Progenitor cell of endocrine pancreas (in vitro differentiated cells): Measurements from ENCODE around the gene HSPB6. TPM values are rescaled to one million over a fixed set of nuclear protein-coding genes. Genes with fewer than 3 reads are reported as not detected.

Source experiments
- DNase-seq: peaks from one replicate; pipeline ENCODE4 v3.0.0; 2021; ENCODE audit warnings: low spot score; ENCODE audit not compliant: unreplicated experiment
- H3K27ac Mint-ChIP-seq: 2 replicates; pipeline ENCODE4 v1.8.0; 2021; ENCODE audit warnings: mild to moderate bottlenecking, moderate library complexity, mixed read lengths
- H3K27me3 Mint-ChIP-seq: 2 replicates; pipeline ENCODE4 v1.8.0; 2021; ENCODE audit warnings: mixed read lengths
- H3K36me3 Mint-ChIP-seq: 2 replicates; pipeline ENCODE4 v1.8.0; 2022; ENCODE audit warnings: mixed read lengths; ENCODE audit not compliant: insufficient read depth
- H3K4me1 Mint-ChIP-seq: 2 replicates; pipeline ENCODE4 v1.8.0; 2021; ENCODE audit warnings: low read depth, mixed read lengths
- H3K4me3 Mint-ChIP-seq: 2 replicates; pipeline ENCODE4 v1.8.0; 2021; ENCODE audit warnings: low read depth, mild to moderate bottlenecking, moderate library complexity, mixed read lengths
- H3K9me3 Mint-ChIP-seq: 2 replicates; pipeline ENCODE4 v1.8.0; 2021; ENCODE audit warnings: low read depth, mixed read lengths
- total RNA-seq: library from RNA; stranded (reverse); gene quantifications from 2 replicates; pipeline ENCODE4 v1.2.1, GENCODE V29; 2021
- TF ChIP-seq, protein P1 (sequence below): fragments of 200-600 bp; sonication (generic); IDR thresholded peaks from one replicate; pipeline ENCODE4 v1.5.0; 2021; ENCODE audit warnings: antibody characterized with exemption, mild to moderate bottlenecking; ENCODE audit not compliant: unreplicated experiment

HSPB6 gene
- total RNA-seq, 1 donor from 2014 or later = not detected

DNA sequence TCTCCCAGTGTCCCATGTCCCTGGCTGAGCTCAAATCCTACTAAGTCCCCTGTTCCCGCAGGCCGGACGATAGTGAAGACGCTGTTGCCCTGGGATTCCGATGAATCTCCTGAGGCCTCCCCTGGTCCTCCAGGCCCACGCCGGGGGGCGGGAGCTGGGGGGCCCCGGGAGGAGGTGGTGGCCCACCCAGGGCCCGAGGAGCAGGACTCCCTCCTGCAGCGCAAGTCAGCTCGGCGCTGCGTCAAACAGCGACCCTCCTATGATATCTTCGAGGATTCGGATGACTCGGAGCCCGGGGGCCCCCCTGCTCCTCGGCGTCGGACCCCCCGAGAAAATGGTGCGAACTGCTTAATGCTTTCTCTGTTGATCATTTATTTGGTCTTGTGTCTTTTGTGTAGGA lies 33.2 kb downstream of the HSPB6 start:
- Mint-ChIP-seq H3K27me3 (no peaks in the 10 kb centered on the region), H3K36me3 (peaks cover 20% of the 10 kb centered on the region), H3K9me3 (no peaks in the 10 kb centered on the region), H3K4me3 (no peak overlapping the region), H3K27ac (no peak overlapping the region), H3K4me1 (peaks cover 7% of the 10 kb centered on the region)
- DNase-seq = no peak
- TF ChIP-seq, protein P1, sequence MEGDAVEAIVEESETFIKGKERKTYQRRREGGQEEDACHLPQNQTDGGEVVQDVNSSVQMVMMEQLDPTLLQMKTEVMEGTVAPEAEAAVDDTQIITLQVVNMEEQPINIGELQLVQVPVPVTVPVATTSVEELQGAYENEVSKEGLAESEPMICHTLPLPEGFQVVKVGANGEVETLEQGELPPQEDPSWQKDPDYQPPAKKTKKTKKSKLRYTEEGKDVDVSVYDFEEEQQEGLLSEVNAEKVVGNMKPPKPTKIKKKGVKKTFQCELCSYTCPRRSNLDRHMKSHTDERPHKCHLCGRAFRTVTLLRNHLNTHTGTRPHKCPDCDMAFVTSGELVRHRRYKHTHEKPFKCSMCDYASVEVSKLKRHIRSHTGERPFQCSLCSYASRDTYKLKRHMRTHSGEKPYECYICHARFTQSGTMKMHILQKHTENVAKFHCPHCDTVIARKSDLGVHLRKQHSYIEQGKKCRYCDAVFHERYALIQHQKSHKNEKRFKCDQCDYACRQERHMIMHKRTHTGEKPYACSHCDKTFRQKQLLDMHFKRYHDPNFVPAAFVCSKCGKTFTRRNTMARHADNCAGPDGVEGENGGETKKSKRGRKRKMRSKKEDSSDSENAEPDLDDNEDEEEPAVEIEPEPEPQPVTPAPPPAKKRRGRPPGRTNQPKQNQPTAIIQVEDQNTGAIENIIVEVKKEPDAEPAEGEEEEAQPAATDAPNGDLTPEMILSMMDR = no peak

DNA sequence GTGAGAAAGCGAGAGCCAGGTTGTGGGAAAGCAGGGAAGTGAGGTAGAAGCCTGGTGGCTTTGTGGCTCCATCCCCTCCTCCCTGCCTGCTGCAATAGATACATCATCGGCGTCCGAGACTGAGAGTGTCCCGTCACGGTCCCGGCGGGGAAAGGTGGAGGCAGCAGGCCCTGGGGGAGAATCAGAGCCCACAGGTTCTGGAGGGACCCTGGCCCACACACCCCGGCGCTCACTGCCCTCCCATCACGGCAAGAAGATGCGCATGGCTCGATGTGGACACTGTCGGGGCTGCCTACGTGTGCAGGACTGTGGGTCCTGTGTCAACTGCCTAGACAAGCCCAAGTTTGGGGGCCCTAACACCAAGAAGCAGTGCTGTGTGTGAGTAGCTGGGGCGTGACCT lies 33.9 kb downstream of the HSPB6 start:
- TF ChIP-seq, protein P1 = no peak
- Mint-ChIP-seq H3K36me3 (peaks cover 20% of the 10 kb centered on the region), H3K27ac (no peak overlapping the region), H3K27me3 (no peaks in the 10 kb centered on the region), H3K4me1 (peaks cover 7% of the 10 kb centered on the region), H3K4me3 (no peak overlapping the region), H3K9me3 (no peaks in the 10 kb centered on the region)
- no peak for DNase-seq

DNA sequence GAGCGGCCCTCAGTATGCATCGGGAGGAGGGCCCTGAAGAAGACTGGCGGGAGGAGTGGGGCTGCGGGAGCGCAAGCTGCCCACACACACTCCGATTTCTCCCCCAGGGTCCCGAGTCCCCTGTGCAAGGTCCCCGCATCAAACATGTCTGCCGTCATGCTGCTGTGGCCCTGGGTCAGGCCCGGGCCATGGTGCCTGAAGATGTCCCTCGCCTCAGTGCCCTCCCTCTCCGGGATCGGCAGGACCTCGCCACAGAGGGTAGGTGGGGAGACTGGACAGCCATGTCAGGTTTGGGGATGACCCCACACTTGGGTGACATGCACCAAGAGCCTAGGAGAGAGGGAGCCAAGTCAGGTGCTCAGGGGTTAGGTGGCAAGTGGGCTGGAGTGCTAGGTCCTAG lies 34.4 kb downstream of the HSPB6 start:
- no peak overlapping the region for H3K27ac Mint-ChIP-seq

DNA sequence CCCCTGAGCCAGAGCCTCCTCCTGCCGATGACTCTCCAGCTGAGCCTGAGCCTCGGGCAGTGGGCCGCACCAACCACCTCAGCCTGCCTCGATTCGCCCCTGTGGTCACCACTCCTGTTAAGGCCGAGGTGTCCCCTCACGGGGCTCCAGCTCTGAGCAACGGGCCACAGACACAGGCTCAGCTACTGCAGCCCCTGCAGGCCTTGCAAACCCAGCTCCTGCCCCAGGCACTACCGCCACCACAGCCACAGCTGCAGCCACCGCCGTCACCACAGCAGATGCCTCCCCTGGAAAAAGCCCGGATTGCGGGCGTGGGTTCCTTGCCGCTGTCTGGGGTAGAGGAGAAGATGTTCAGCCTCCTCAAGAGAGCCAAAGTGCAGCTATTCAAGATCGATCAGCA lies 35.5 kb downstream of the HSPB6 start:
- no peak overlapping the region for H3K27ac Mint-ChIP-seq
- TF ChIP-seq, protein P1 = no peak
- H3K36me3 Mint-ChIP-seq = peaks cover 17% of the 10 kb centered on the region
- no peaks in the 10 kb centered on the region for H3K9me3 Mint-ChIP-seq
- DNase-seq = no peak
- no peak overlapping the region for H3K4me3 Mint-ChIP-seq
- H3K4me1 Mint-ChIP-seq = peaks cover 9% of the 10 kb centered on the region
- no peaks in the 10 kb centered on the region for H3K27me3 Mint-ChIP-seq

More for the DNA sequence above, 34.4 kb downstream of the HSPB6 start:
- H3K27me3 Mint-ChIP-seq = no peaks in the 10 kb centered on the region
- no peak for DNase-seq
- H3K9me3 Mint-ChIP-seq = no peaks in the 10 kb centered on the region
- H3K36me3 Mint-ChIP-seq = peaks cover 20% of the 10 kb centered on the region
- TF ChIP-seq, protein P1 = no peak
- H3K4me3 Mint-ChIP-seq = no peak overlapping the region
- peaks cover 7% of the 10 kb centered on the region for H3K4me1 Mint-ChIP-seq

DNA sequence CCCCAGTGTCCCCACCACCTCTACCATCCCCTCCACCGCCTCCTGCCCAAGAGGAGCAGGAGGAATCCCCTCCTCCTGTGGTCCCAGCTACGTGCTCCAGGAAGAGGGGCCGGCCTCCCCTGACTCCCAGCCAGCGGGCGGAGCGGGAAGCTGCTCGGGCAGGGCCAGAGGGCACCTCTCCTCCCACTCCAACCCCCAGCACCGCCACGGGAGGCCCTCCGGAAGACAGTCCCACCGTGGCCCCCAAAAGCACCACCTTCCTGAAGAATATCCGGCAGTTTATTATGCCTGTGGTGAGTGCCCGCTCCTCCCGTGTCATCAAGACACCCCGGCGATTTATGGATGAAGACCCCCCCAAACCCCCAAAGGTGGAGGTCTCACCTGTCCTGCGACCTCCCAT lies 36.2 kb downstream of the HSPB6 start:
- no peaks in the 10 kb centered on the region for H3K9me3 Mint-ChIP-seq
- no peaks in the 10 kb centered on the region for H3K27me3 Mint-ChIP-seq
- H3K27ac Mint-ChIP-seq = no peak overlapping the region
- peaks cover 15% of the 10 kb centered on the region for H3K4me1 Mint-ChIP-seq
- H3K36me3 Mint-ChIP-seq = peaks cover 14% of the 10 kb centered on the region
- TF ChIP-seq, protein P1 = no peak
- no peak overlapping the region for H3K4me3 Mint-ChIP-seq
- DNase-seq = no peak

DNA sequence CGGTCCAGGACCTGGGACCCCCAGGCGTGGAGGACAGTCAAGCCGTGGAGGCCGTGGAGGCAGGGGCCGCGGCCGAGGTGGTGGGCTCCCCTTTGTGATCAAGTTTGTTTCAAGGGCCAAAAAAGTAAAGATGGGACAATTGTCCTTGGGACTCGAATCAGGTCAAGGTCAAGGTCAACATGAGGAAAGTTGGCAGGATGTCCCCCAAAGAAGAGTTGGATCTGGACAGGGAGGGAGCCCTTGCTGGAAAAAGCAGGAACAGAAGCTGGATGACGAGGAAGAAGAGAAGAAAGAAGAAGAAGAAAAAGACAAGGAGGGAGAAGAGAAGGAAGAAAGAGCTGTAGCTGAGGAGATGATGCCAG lies 36.7 kb downstream of the HSPB6 start:
- H3K36me3 Mint-ChIP-seq = peaks cover 14% of the 10 kb centered on the region
- H3K27ac Mint-ChIP-seq = no peak overlapping the region
- TF ChIP-seq, protein P1 = no peak
- H3K9me3 Mint-ChIP-seq = no peaks in the 10 kb centered on the region
- no peak overlapping the region for H3K4me3 Mint-ChIP-seq
- H3K27me3 Mint-ChIP-seq = no peaks in the 10 kb centered on the region
- no peak for DNase-seq
- peaks cover 16% of the 10 kb centered on the region for H3K4me1 Mint-ChIP-seq
